Common myeloid progenitor, CD34-positive (primary cell): ENCODE data around the gene ZNF320.
"Not testable (repeated sequence)": the region's sequence is repeated elsewhere in the genome, so short reads cannot be mapped to it uniquely, and the experiment has no call there.

Experiments
- CTCF ChIA-PET: fragments of 350-600 bp; sonication (Branson Sonifier 250); formaldehyde crosslinking; loops from one replicate; lab custom pipeline; 2021; ENCODE audit warnings: antibody characterized with exemption; lab: Charles Lee
- POLR2A ChIA-PET: fragments of 350-600 bp; sonication (Branson Sonifier 250); formaldehyde crosslinking; loops from one replicate; lab custom pipeline; 2021; ENCODE audit warnings: antibody characterized with exemption; lab: Charles Lee
- DNase-seq, 3 donors: peaks; one replicate each; pipeline versions ENCODE4 v3.0.0 to v3.0.0-alpha.2; 2013
- H3K27ac ChIP-seq, 2 experiments: 1 replicate in 1 of 2; 2 replicates in 1 of 2; pipeline ENCODE4 v1.7.0; 2013; ENCODE audit warnings: inconsistent platforms in 2 of 2, low read length in 2 of 2, mild to moderate bottlenecking in 2 of 2, low read depth in 1 of 2, moderate library complexity in 1 of 2; ENCODE audit not compliant: severe bottlenecking in 2 of 2, insufficient read depth in 1 of 2, poor library complexity in 1 of 2
- H3K27me3 ChIP-seq, 5 experiments: replicated peaks in 2 of 5; 1 replicate in 3 of 5; 2 replicates in 2 of 5; pipeline versions ENCODE4 v1.6.1 to v1.7.0; 2013; ENCODE audit warnings: low read length in 4 of 5, mild to moderate bottlenecking in 2 of 5, moderate library complexity in 2 of 5, inconsistent platforms in 1 of 5; ENCODE audit not compliant: insufficient read depth in 5 of 5, control insufficient read depth in 4 of 5
- H3K36me3 ChIP-seq, 4 experiments: 1 replicate in 2 of 4; 2 replicates in 2 of 4; pipeline versions ENCODE4 v1.6.1 to v1.7.0; 2013; ENCODE audit warnings: low read length in 3 of 4, control low read depth in 1 of 4, mild to moderate bottlenecking in 1 of 4; ENCODE audit not compliant: control insufficient read depth in 4 of 4, insufficient read depth in 4 of 4
- H3K4me1 ChIP-seq, 4 experiments: 1 replicate in 3 of 4; 2 replicates in 1 of 4; pipeline versions ENCODE4 v1.6.1 to v1.7.1; 2013; ENCODE audit warnings: low read length in 3 of 4, mild to moderate bottlenecking in 3 of 4, control low read depth in 1 of 4, inconsistent platforms in 1 of 4, moderate library complexity in 1 of 4; ENCODE audit not compliant: control insufficient read depth in 4 of 4, insufficient read depth in 4 of 4; ENCODE audit errors: control extremely low read depth in 1 of 4
- H3K4me3 ChIP-seq, 7 experiments: 1 replicate in 4 of 7; 2 replicates in 3 of 7; pipeline versions ENCODE4 v1.5.1 to v1.7.0; 2013; ENCODE audit warnings: mild to moderate bottlenecking in 7 of 7, low read length in 6 of 7, moderate library complexity in 6 of 7, inconsistent platforms in 2 of 7, low read depth in 2 of 7, control low read depth in 1 of 7; ENCODE audit not compliant: insufficient read depth in 4 of 7, control insufficient read depth in 1 of 7; ENCODE audit errors: extremely low read depth in 1 of 7
- H3K9me3 ChIP-seq, 5 experiments: 1 replicate in 4 of 5; 2 replicates in 1 of 5; pipeline versions ENCODE4 v1.6.1 to v1.7.1; 2013; ENCODE audit warnings: low read length in 4 of 5, mild to moderate bottlenecking in 2 of 5, inconsistent platforms in 1 of 5, low read depth in 1 of 5, moderate library complexity in 1 of 5; ENCODE audit not compliant: control insufficient read depth in 4 of 5, insufficient read depth in 2 of 5; ENCODE audit errors: control extremely low read depth in 1 of 5
- WGBS: methylation state at CpG from one replicate; pipeline ENCODE4 v1.1.5; 2013; ENCODE audit not compliant: insufficient coverage; 5-methylcytosine and 5-hydroxymethylcytosine counted together

ZNF320 gene

DNA sequence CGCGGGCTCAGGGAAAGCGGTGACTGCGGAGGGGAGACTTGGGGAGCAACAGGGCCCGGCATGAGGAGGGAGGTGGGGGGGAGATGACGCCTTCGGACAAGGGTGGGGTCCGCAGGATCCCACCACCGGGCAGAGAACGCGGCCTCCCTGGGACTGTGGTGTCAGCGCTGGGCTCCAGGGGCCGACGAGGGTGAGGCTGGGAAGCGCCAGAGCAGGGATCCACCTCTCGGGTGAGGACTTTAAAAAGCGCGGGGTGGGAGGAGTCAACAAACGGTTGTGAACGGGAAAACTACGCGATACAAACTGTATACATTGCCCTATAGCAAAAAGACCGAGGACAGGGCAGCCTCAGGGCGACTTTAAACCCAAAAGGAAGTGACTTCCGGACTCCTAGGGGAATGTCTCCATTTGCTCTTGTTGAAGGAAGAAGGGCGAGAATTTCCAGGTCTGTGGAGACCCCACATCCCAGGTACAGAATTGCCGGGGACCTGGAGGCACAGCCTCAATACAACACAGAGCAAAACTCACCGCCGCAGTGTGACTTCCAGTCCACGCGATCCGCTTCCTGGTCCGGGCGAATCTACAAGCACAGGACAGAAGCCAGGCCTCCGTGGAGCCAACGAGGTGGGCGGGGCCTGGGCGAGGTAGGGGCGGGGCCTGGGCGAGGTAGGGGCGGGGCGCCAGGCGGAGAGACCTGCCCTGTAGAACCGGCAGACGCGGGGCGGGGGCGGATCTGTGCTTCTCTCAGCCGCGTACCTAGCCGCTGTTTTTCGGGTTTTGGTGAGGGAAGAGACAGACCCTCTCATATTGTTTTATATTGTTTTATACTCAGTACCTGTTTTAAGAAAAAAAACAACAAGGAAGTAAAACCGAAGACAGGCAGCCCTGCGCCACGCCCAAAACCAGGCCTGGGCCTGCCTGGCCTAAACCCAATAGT lies 25.7 kb upstream of the ZNF320 start, which contains the start of gene ZNF888:
Gene ZNF888 (minus strand): TSS at position 588 of the 937 bp plus-strand sequence. CDS start 5,555 bp downstream, outside the sequence.
- peak; percentile 84 to 93 (median 91) for DNase-seq
- Histone ChIP-seq H3K9me3 (peaks cover 0 to 7% (median 0%) of the 10 kb centered on the region in 5 experiments), H3K4me1 (peaks cover 3 to 27% (median 16%) of the 10 kb centered on the region in 4 experiments), H3K27me3 (no peaks in the 10 kb centered on the region), H3K4me3 (peak within 1 kb of the TSS; percentile 62 to 99 (median 88)), H3K27ac (peak within 1 kb of the TSS; percentile 77 to 95), H3K36me3 (peaks cover 0 to 19% (median 10%) of the 10 kb centered on the region in 4 experiments)
- ChIA-PET CTCF (interaction anchor here (2.1 kb wide), 1 partner anchor 15 kb away, joined by 6 read pairs; no protein-coding TSS in a partner anchor), POLR2A (interaction anchor here (1.2 kb wide), 1 partner anchor 17 kb away, joined by 3 read pairs; no protein-coding TSS in a partner anchor)
- WGBS, result 0% methylated on average over 22 of the region's 55 CpGs

DNA sequence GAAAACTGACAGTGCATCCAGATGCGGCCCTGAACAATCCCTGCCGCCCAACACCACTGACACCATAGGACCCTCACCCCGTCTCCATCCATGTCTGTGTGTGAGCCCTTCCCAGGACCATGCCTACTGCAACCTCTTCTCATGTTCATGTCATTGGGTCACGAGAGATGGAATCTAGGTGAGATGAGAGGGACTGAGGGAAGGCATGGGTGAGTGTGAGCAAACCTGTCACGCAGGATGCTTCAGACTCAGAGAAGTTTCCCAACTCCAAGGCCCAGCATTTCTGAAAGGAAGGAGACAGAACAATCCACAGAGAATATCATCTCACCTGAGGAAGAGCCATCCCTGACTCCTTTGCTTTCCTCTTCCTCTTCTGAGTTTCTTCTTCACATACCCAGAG lies 20.1 kb upstream of the ZNF320 start:
- ChIA-PET POLR2A (no interaction called here), CTCF (no interaction called here)
- no CpG with 5 or more reads among the region's 5 CpGs for WGBS
- Histone ChIP-seq H3K9me3 (peaks cover 0 to 3% (median 0%) of the 10 kb centered on the region in 5 experiments), H3K27me3 (no peaks in the 10 kb centered on the region), H3K27ac (no peak overlapping the region), H3K36me3 (peaks cover 9 to 37% (median 35%) of the 10 kb centered on the region in 4 experiments), H3K4me1 (peaks cover 0 to 8% (median 2%) of the 10 kb centered on the region in 4 experiments), H3K4me3 (no peak overlapping the region)
- DNase-seq, result no peak

DNA sequence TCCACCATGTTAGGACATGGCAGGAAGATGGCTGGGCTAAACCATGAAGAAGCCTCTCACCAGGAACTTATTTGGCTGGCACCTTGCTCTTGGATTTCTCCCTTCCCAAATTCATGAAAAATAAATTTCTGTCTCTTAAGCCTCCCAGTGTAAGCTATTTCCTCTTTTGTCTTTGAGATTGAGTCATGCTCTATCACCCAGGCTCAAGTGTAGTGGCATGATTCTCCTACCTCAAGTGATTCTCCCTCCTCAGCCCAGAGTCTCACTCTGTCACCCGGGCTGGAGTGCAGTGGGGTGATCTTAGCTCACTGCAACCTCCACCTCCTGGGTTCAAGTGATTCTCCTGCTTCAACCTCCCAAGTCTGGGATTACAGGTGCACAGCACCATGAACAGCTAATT lies 13.2 kb upstream of the ZNF320 start:
- ChIA-PET CTCF (interaction anchor here (1.8 kb wide), 1 partner anchor 11 kb away, joined by 4 read pairs; no protein-coding TSS in a partner anchor), POLR2A (interaction anchor here (1.0 kb wide), 1 partner anchor 11 kb away, joined by 4 read pairs; no protein-coding TSS in a partner anchor)
- Histone ChIP-seq H3K9me3 (peaks cover 0 to 8% (median 0%) of the 10 kb centered on the region in 5 experiments), H3K27ac (no peak overlapping the region), H3K4me3 (no peak overlapping the region), H3K36me3 (peaks cover 19 to 67% (median 36%) of the 10 kb centered on the region in 4 experiments), H3K27me3 (no peaks in the 10 kb centered on the region), H3K4me1 (no peaks in the 10 kb centered on the region)
- 100% methylated on average over 1 of the region's 1 CpG for WGBS
- DNase-seq, result no peak

DNA sequence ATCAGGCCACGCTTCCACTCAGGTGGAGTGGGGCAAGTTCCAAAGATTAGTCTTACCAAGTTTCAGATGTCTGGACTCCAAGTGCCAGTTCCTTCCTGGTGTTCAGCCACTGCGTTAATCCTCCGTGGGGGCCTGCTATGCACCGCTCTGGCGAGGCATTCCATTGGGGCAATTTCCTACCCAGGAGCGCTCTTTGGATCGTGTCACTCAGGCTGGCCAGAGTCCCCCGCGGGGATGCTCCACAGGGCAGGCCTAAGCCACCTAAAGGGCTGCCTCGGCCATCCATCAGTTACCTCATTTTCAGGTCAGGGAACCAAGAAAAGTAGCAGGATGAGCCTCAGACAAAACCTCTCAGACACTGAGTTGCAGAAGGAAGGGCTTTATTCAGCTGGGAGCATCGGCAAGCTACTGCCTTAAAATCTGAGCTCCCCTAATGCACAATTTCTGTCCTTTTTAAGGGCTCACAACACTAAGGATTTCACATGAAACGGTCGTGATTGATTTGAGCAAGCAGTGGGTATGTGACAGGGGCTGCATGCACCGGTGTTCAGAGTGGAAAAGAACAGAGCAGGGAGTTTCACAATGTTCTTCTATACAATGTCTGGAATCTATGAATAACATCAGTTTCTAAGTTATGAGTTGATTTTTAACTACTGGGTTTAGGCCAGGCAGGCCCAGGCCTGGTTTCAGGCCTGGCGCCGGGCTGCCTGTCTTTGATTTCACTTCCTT lies 6.8 kb upstream of the ZNF320 start:
- H3K36me3 ChIP-seq, result peaks cover 7 to 30% (median 18%) of the 10 kb centered on the region in 4 experiments
- 97% methylated on average over 10 of the region's 16 CpGs for WGBS
- DNase-seq, H3K27ac ChIP-seq, H3K4me1 ChIP-seq, H3K9me3 ChIP-seq, H3K27me3 ChIP-seq, H3K4me3 ChIP-seq, POLR2A ChIA-PET: not testable (repeated sequence)
- CTCF ChIA-PET, result interaction anchor here (0.6 kb wide), 1 partner anchor 539 kb away, joined by 3 read pairs; no protein-coding TSS in a partner anchor

GRCh38 chr19:52901842-52902241 lies 4.4 kb upstream of the ZNF320 start:
- H3K27me3 ChIP-seq, result no peaks in the 10 kb centered on the region
- peaks cover 0 to 7% (median 4%) of the 10 kb centered on the region in 4 experiments for H3K4me1 ChIP-seq
- H3K9me3 ChIP-seq, result peaks cover 0 to under 1% (median 0%) of the 10 kb centered on the region in 5 experiments
- no peak for DNase-seq
- CTCF ChIA-PET, result no interaction called here
- H3K27ac ChIP-seq, result no peak overlapping the region
- H3K36me3 ChIP-seq, result peaks cover 1 to 9% (median 7%) of the 10 kb centered on the region in 4 experiments
- POLR2A ChIA-PET, result no interaction called here
- H3K4me3 ChIP-seq, result no peak overlapping the region
- 83% methylated on average over 1 of the region's 3 CpGs for WGBS

- POLR2A ChIA-PET, CTCF ChIA-PET, H3K4me3 ChIP-seq, DNase-seq, H3K9me3 ChIP-seq, H3K27me3 ChIP-seq, H3K27ac ChIP-seq: not testable (repeated sequence)
- H3K36me3 ChIP-seq, result peaks cover 0 to 13% (median 3%) of the 10 kb centered on the region in 4 experiments
- peaks cover 0 to 16% (median 12%) of the 10 kb centered on the region in 4 experiments for H3K4me1 ChIP-seq
- 100% methylated on average over 7 of the region's 10 CpGs for WGBS
Observed at GRCh38 chr19:52898596-52898995, 1.2 kb upstream of the ZNF320 start.
